Kidney (tissue), 14 donors: ENCODE data around the gene VPS33B. TPM values are rescaled to one million over a fixed set of nuclear protein-coding genes. Genes with fewer than 3 reads are reported as not detected.

ENCODE experiments used
- DNase-seq, 5 donors: peaks; one replicate each; pipeline ENCODE4 v3.0.0-alpha.2; 2013 to 2020
- FAIRE-seq: peaks from 2 replicates; lab custom pipeline; 2012; peaks lifted over from hg19 to GRCh38; lab: Jason Lieb, UNC
- H3K27ac ChIP-seq, 2 donors: one replicate each; pipeline ENCODE4 v1.7.0; 2013; ENCODE audit warnings: low read depth in 2 of 2, low read length in 2 of 2, inconsistent platforms in 1 of 2
- H3K27me3 ChIP-seq: one replicate; pipeline ENCODE4 v1.7.1; 2013; ENCODE audit warnings: low read length, inconsistent platforms; ENCODE audit not compliant: control insufficient read depth, insufficient read depth
- H3K36me3 ChIP-seq, 3 donors: one replicate each; pipeline versions ENCODE4 v1.7.0 to v1.7.1; 2013; ENCODE audit warnings: low read length in 3 of 3, control low read depth in 1 of 3, inconsistent platforms in 1 of 3; ENCODE audit not compliant: insufficient read depth in 3 of 3, control insufficient read depth in 2 of 3
- H3K4me1 ChIP-seq, 3 donors: one replicate each; pipeline versions ENCODE4 v1.7.0 to v1.7.1; 2013; ENCODE audit warnings: low read length in 3 of 3, inconsistent platforms in 1 of 3, low read depth in 1 of 3; ENCODE audit not compliant: control insufficient read depth in 2 of 3, insufficient read depth in 2 of 3
- H3K4me3 ChIP-seq, 3 donors: one replicate each; pipeline versions ENCODE4 v1.7.0 to v1.8.1; 2013; ENCODE audit warnings: low read length in 3 of 3, control low read depth in 1 of 3, inconsistent platforms in 1 of 3
- H3K9ac ChIP-seq, 3 donors: one replicate each; pipeline versions ENCODE4 v1.7.0 to v1.7.1; 2013; ENCODE audit warnings: low read length in 3 of 3, control low read depth in 1 of 3, inconsistent platforms in 1 of 3
- H3K9me3 ChIP-seq, 3 donors: one replicate each; pipeline versions ENCODE4 v1.7.0 to v1.7.1; 2013; ENCODE audit warnings: low read length in 3 of 3, control low read depth in 1 of 3, inconsistent platforms in 1 of 3; ENCODE audit not compliant: control insufficient read depth in 2 of 3, insufficient read depth in 1 of 3
- CTCF ChIP-seq: IDR thresholded peaks from 3 replicates; pipeline ENCODE4 v1.5.1; 2012; ENCODE audit warnings: mild to moderate bottlenecking, moderate library complexity, borderline replicate concordance; ENCODE audit not compliant: insufficient read depth; ENCODE audit errors: extremely low read depth
- intact Hi-C: fragments of 100-400 bp; cut with DNase I; formaldehyde crosslinking; loops from one replicate; pipeline ENCODE4 v1.11.1; 2022
- polyA plus RNA-seq: library from polyadenylated mRNA; stranded (reverse); fragments of 350-450 nt; fragmentation: Illumina TruSeq; extraction: RNeasy Lipid Tissue Mini Kit (QIAGEN cat#74804); gene quantifications from one replicate; pipeline ENCODE4 v1.2.3, GENCODE V29; 2014; ENCODE audit warnings: low read depth, low replicate concordance; ENCODE audit not compliant: insufficient read depth
- total RNA-seq: library from RNA; stranded (reverse); fragmentation: NEBNext Ultra II Directional; extraction: Animal tissue kit (Norgen Biotek cat#: 25700); gene quantifications from one replicate; pipeline ENCODE4 v1.2.1, GENCODE V29; 2021
- donor health status: control.
- donor health status: control.
- donor health status: control.
- donor health status: control.
- donor health status: control.
- donor health status: DM: yes; HTN: yes; CAD: no.
- donor health status: Normal renal cell carcinoma (clear cell type).

VPS33B gene
- total and polyA plus RNA-seq, 2 donors from 2014 or later, result 15.5 to 18.5 TPM

- H3K36me3 ChIP-seq, result peaks cover 4 to 6% (median 4%) of the 10 kb centered on the region in 3 donors
- no peak overlapping the region for H3K27ac ChIP-seq
- no peaks in the 10 kb centered on the region for H3K9me3 ChIP-seq
- DNase-seq (no peak), FAIRE-seq (no peak)
- no peaks in the 10 kb centered on the region for H3K27me3 ChIP-seq
- TF ChIP-seq CTCF, result no peak
- H3K4me1 ChIP-seq, result no peaks in the 10 kb centered on the region
- H3K9ac ChIP-seq, result no peak overlapping the region
- intact Hi-C loops, result no loop called here
- no peak overlapping the region for H3K4me3 ChIP-seq
Measured at GRCh38 chr15:90966262-90966661, 56.1 kb downstream of the VPS33B start.

- Histone ChIP-seq H3K9ac (no peak overlapping the region), H3K4me3 (no peak overlapping the region), H3K4me1 (peaks cover 0 to 6% (median 0%) of the 10 kb centered on the region in 3 donors), H3K27me3 (no peaks in the 10 kb centered on the region), H3K9me3 (no peaks in the 10 kb centered on the region), H3K27ac (no peak overlapping the region), H3K36me3 (peaks cover 0 to 2% (median 2%) of the 10 kb centered on the region in 3 donors)
- TF ChIP-seq CTCF, result no peak
- intact Hi-C loops, result no loop called here
- no peak for DNase-seq
- no peak for FAIRE-seq
Measured at GRCh38 chr15:90962021-90962420, 60.4 kb downstream of the VPS33B start.

- Histone ChIP-seq H3K27ac (no peak overlapping the region), H3K4me1 (peaks cover 0 to 8% (median 5%) of the 10 kb centered on the region in 3 donors), H3K4me3 (no peak overlapping the region), H3K27me3 (no peaks in the 10 kb centered on the region), H3K9me3 (no peaks in the 10 kb centered on the region), H3K9ac (no peak overlapping the region), H3K36me3 (no peaks in the 10 kb centered on the region)
- intact Hi-C loops, result no loop called here
- no peak for TF ChIP-seq CTCF
- DNase-seq, result no peak
- no peak for FAIRE-seq
Measured at GRCh38 chr15:90960298-90961091, 61.9 kb downstream of the VPS33B start.
